Thymus (tissue), 11 donors: ENCODE results near the gene ERC2. TPM values are rescaled to one million over a fixed set of nuclear protein-coding genes. Genes with fewer than 3 reads are reported as not detected.

Experiments used
- DNase-seq, 9 donors: peaks; one replicate each; pipeline ENCODE4 v3.0.0-alpha.2; 2013; ENCODE audit warnings: low spot score in 9 of 9, low read depth in 6 of 9, missing footprints in 1 of 9
- H3K27ac ChIP-seq, 2 donors: one replicate each; pipeline ENCODE4 v1.5.1; 2013; ENCODE audit warnings: control low read depth in 1 of 2, low read depth in 1 of 2, low read length in 1 of 2, mild to moderate bottlenecking in 1 of 2, moderate library complexity in 1 of 2
- H3K27me3 ChIP-seq, 2 donors: one replicate each; pipeline ENCODE4 v1.5.1; 2013; ENCODE audit warnings: low read length in 1 of 2; ENCODE audit not compliant: control insufficient read depth in 2 of 2, insufficient read depth in 1 of 2
- H3K36me3 ChIP-seq, 2 donors: one replicate each; pipeline ENCODE4 v1.5.1; 2013; ENCODE audit warnings: low read length in 1 of 2, mild to moderate bottlenecking in 1 of 2, moderate library complexity in 1 of 2; ENCODE audit not compliant: control insufficient read depth in 2 of 2, insufficient read depth in 2 of 2
- H3K4me1 ChIP-seq, 2 donors: one replicate each; pipeline ENCODE4 v1.5.1; 2013; ENCODE audit warnings: low read length in 2 of 2; ENCODE audit not compliant: control insufficient read depth in 2 of 2, insufficient read depth in 2 of 2
- H3K4me3 ChIP-seq, 2 donors: one replicate each; pipeline ENCODE4 v1.5.1; 2013; ENCODE audit warnings: low read length in 2 of 2, control low read depth in 1 of 2, mild to moderate bottlenecking in 1 of 2
- H3K9me3 ChIP-seq, 2 donors: one replicate each; pipeline ENCODE4 v1.5.1; 2013; ENCODE audit warnings: low read length in 1 of 2, mild to moderate bottlenecking in 1 of 2; ENCODE audit not compliant: control insufficient read depth in 2 of 2, insufficient read depth in 1 of 2
- WGBS: extraction: QIAGEN DNeasy Blood & Tissue Kit; methylation state at CpG from one replicate; pipeline ENCODE4 v1.1.7; 2013; 5-methylcytosine and 5-hydroxymethylcytosine counted together
- polyA plus RNA-seq: library from polyadenylated mRNA; stranded (reverse); fragments of 200-250 nt; gene quantifications from one replicate; pipeline ENCODE4 v1.2.3, GENCODE V29; 2013
- total RNA-seq: library from RNA; stranded (reverse); fragments of 120-200 nt; gene quantifications from one replicate; pipeline ENCODE4 v1.2.4, GENCODE V29; 2013
- donor health status: healthy.

The ERC2 gene
- total and polyA plus RNA-seq, 2 donors = 0.28 to 0.50 TPM

DNA sequence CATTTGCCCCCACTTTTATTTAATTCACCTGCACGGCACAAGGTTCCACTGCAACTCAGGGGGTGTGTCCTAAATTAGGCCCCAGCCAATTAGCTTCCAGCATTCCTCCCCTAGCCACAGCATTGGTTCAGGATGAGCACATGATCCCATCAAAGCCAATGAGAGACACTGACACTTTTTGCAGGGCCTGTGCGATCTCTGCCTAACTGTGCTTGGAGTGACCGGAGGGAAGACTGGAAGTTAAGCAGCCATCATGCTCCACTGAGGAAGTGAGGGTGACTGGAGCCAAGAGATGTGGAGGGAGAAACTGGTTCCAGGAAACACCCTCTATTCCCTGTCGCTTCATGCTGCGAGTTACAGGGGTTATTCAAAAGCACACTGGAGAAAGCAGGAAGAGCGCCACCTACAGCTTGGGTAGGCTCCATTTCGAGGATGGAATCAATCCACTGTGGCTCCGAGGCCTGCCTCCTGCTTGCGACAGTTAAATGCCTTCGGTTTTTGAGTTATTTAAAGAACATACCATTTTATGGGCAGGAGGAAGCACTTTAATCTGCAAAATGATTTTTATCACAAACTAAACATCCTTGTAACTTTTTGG is 858.9 kb downstream of the ERC2 start:
- Histone ChIP-seq H3K9me3 (peaks cover 0 to 5% of the 10 kb centered on the region in 2 donors), H3K4me3 (no peak overlapping the region), H3K4me1 (peaks cover 0 to 5% of the 10 kb centered on the region in 2 donors), H3K27me3 (no peaks in the 10 kb centered on the region), H3K36me3 (no peaks in the 10 kb centered on the region), H3K27ac (no peak overlapping the region)
- WGBS = 97% methylated on average over 10 of the region's 10 CpGs
- DNase-seq = no peak

DNA sequence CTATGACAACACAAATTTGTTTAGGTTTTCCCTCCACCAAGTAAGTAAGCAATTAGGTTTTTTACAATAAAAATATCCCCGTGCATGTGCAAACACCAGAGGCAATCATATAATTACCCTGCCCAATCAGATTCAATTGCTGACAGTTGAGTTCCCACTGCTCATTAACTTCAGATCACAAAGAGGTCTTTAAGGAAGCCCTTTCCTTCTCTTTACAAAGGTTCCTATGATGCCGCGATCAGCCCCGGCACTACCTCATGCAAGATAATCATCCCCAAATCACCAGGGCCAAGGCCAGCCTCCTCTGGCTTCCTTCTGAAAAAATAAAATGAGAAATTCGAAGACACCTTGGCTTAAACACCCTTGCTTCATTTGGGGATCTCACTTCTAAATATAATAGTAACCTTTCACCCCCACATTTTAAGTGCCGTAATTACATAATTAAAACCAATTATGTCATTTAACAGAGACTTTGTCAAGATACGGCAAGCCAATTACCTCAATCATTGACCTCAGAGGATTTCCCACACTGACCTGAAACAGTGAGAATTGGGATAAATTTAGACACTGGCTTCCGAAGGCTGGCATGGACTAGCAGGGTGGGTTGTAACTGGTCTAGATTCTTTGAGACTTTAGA is 859.8 kb downstream of the ERC2 start:
- no peak overlapping the region for H3K4me3 ChIP-seq
- no peak for DNase-seq
- no peaks in the 10 kb centered on the region for H3K36me3 ChIP-seq
- H3K4me1 ChIP-seq = peaks cover 0 to 5% of the 10 kb centered on the region in 2 donors
- H3K27ac ChIP-seq = no peak overlapping the region
- 97% methylated on average over 8 of the region's 8 CpGs for WGBS
- H3K9me3 ChIP-seq = peaks cover 0 to 5% of the 10 kb centered on the region in 2 donors
- no peaks in the 10 kb centered on the region for H3K27me3 ChIP-seq

DNA sequence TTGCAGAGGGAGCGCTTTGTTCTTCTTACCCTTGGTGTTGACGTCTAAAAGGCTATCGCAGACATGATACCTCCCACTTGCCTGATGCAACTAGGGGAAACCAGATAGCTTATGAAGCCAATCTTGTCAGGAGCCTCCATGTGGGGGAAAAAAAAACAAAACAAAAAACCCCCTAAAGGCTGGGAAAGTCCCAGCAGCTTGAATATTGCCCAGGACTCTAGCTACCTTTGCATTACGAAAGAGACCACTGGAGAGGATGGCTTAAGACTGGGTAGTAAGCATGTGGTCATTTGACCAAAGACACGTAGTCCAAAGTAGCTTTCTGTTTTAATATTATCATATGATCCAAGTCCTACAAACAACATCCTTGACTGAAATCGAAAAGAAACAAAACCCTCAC is 860.4 kb downstream of the ERC2 start:
- no peaks in the 10 kb centered on the region for H3K27me3 ChIP-seq
- DNase-seq = peak in 1 of 9 donors; percentile 28
- H3K36me3 ChIP-seq = no peaks in the 10 kb centered on the region
- no peak overlapping the region for H3K4me3 ChIP-seq
- peaks cover 0 to 5% of the 10 kb centered on the region in 2 donors for H3K4me1 ChIP-seq
- H3K9me3 ChIP-seq = peaks cover 0 to 5% of the 10 kb centered on the region in 2 donors
- no peak overlapping the region for H3K27ac ChIP-seq
- 94% methylated on average over 6 of the region's 6 CpGs for WGBS

DNA sequence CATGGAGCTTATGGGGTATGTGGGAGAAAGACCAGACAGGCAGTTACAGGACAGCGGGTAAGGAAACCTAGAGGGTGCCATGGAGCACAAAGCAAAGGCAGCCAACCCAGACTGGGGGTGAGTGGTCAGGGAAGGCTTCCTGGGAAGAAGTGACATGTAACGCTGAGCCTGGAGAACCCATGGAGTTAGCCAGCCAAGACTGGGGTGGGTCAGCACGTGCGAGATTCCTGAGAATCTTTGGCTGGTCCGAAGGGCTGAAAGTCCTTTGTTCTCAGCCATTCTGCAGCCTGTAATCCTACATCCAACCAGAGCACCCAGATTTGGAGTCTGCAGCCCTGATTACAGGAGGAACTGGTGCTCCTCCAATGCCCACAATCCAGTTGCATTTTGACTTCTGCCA is 861.1 kb downstream of the ERC2 start:
- peaks cover 0 to 5% of the 10 kb centered on the region in 2 donors for H3K9me3 ChIP-seq
- 96% methylated on average over 5 of the region's 5 CpGs for WGBS
- no peak for DNase-seq

DNA sequence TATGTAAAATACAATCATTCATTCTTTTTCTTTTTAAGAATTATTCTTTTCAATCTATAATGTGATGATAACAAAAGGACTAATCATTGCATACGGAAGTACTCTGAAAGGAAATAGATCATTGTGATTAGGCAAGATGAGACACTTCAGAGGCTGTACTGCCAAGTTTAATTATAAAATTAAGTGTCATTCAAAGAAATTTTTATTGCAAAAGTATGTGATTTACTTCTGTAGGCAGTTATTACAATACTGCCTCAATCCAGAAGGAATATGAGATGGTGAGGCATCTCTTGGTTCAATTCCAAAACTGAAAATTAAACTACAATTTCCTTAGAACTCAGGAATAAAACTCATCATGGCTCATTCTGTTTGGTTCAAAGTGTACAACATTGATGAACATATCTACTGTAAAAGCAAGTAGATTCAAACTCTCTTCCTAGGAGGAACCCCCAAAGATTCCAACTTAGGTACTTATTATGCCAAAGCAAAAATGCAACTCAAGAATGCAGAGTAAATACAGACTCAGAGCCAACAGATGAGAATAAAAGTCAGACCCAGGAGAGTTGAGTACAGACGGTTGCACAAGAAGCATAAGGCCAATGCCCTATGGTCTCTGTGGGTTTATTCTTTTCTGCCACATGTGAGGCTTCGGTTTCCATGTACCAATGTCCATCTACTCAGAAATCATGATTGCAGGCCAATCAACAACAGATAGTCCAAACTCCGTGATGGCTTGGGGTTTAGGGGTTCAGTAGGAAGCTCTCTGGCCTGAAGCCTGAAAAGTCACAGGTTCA is 862.6 kb downstream of the ERC2 start:
- WGBS = 94% methylated on average over 4 of the region's 4 CpGs

More for the DNA sequence above, 861.1 kb downstream of the ERC2 start:
- H3K4me1 ChIP-seq = peaks cover 0 to 5% of the 10 kb centered on the region in 2 donors
- no peak overlapping the region for H3K4me3 ChIP-seq
- no peaks in the 10 kb centered on the region for H3K27me3 ChIP-seq
- no peaks in the 10 kb centered on the region for H3K36me3 ChIP-seq
- no peak overlapping the region for H3K27ac ChIP-seq

DNA sequence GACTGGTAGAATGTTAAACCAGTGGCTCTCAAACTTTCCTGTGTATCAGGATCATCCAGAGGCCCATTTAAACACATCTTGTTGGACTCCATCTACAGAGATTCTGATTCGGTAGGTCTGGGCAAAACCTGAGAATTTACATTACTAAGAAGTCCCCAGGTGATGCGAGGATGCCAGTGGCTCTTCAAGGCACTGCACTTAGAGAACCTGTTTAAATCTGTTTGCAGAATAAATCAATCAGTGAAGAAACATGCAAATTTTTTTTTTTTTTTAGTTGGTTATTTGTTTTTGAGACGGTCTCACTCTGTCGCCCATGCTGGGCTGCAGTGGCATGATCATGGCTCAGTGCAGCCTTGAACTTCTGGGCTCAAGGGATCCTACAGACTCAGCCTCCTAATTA is 863.4 kb downstream of the ERC2 start:
- Histone ChIP-seq H3K27me3 (no peaks in the 10 kb centered on the region), H3K9me3 (peaks cover 0 to 5% of the 10 kb centered on the region in 2 donors), H3K36me3 (no peaks in the 10 kb centered on the region), H3K4me3 (no peak overlapping the region), H3K27ac (no peak overlapping the region), H3K4me1 (peaks cover 2 to 9% of the 10 kb centered on the region in 2 donors)
- DNase-seq = no peak
- 96% methylated on average over 4 of the region's 4 CpGs for WGBS

More for the DNA sequence above, 862.6 kb downstream of the ERC2 start:
- H3K27me3 ChIP-seq = no peaks in the 10 kb centered on the region
- H3K4me1 ChIP-seq = peaks cover 2 to 9% of the 10 kb centered on the region in 2 donors
- no peaks in the 10 kb centered on the region for H3K36me3 ChIP-seq
- no peak overlapping the region for H3K4me3 ChIP-seq
- H3K9me3 ChIP-seq = peaks cover 0 to 5% of the 10 kb centered on the region in 2 donors
- H3K27ac ChIP-seq = no peak overlapping the region
- DNase-seq = no peak

DNA sequence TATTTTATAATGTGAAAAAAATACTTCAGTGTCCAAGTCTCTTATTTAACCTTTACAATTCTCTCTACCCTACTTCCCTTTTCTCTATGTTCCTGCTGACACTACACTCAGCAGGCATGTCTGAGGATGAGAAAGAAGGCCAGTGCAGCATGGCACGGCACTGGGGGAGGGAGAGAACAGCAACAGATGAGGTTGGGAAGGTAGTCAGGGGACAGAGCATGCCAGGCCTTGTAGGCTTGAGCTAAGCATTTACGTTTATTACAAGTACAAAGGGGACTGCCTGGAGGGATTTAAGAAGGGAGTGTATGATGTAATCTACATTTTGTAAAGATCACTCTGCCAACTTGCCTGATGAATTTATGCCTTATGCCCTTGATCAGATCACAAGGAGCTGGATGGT is 863.9 kb downstream of the ERC2 start:
- 66% methylated on average over 2 of the region's 2 CpGs for WGBS
- H3K4me1 ChIP-seq = peaks cover 2 to 9% of the 10 kb centered on the region in 2 donors
- H3K27me3 ChIP-seq = no peaks in the 10 kb centered on the region
- no peaks in the 10 kb centered on the region for H3K36me3 ChIP-seq
- no peak for DNase-seq
- H3K9me3 ChIP-seq = peaks cover 0 to 5% of the 10 kb centered on the region in 2 donors
- H3K4me3 ChIP-seq = no peak overlapping the region
- H3K27ac ChIP-seq = no peak overlapping the region

DNA sequence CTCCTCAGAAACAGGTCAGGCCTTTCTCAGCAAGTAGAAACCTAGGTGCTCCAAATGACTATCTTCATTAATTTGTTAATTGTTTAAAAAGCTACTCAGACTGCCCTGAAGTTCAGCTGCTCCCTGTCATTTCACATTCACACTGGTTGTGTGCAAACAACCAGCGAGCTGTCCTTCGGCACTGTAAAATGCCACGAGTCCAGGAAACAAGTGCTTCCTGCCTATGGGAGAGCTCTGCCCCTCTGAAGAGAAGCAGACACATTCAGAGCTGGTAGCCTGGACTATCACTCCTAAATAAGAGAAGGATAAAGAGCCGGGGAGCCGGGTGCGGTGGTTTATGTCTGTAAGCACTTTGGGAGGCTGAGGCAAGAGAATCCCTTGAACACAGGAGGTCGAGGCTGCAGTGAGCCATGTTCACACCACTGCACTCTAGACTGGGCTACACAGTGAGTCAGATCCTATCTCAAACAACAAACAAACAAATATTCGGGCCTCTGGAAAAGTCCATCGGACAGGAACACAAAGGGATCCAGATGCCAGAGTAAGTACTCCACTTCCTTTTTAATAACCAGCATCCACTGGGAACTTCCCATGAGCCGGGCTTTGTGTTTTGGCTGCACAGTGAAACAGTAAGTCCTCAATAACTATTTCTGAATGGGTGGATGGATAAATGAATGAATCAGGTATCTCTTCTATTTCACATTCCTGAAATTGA is 866.7 kb downstream of the ERC2 start:
- Histone ChIP-seq H3K9me3 (no peaks in the 10 kb centered on the region), H3K4me1 (peaks cover 2 to 6% of the 10 kb centered on the region in 2 donors), H3K27me3 (no peaks in the 10 kb centered on the region), H3K36me3 (no peaks in the 10 kb centered on the region), H3K27ac (no peak overlapping the region), H3K4me3 (no peak overlapping the region)
- WGBS = 31% methylated on average over 10 of the region's 10 CpGs
- DNase-seq = no peak
